Muscle layer of duodenum (tissue), 2 donors: ENCODE results near the gene HMCES.
A peak's percentile ranks its signal among the peaks of the same experiment; 100 is the strongest.

ENCODE experiments used
- H3K27ac ChIP-seq: one replicate; pipeline ENCODE4 v1.7.0; 2013; ENCODE audit warnings: mild to moderate bottlenecking, low read length
- H3K27me3 ChIP-seq: one replicate; pipeline ENCODE4 v1.7.0; 2013; ENCODE audit warnings: low read depth, mild to moderate bottlenecking, control low read depth, low read length
- H3K36me3 ChIP-seq, 2 donors: one replicate each; pipeline ENCODE4 v1.7.0; 2013; ENCODE audit warnings: low read length in 2 of 2, control low read depth in 1 of 2, mild to moderate bottlenecking in 1 of 2; ENCODE audit not compliant: insufficient read depth in 2 of 2, control insufficient read depth in 1 of 2
- H3K4me1 ChIP-seq, 2 donors: one replicate each; pipeline ENCODE4 v1.7.0; 2013; ENCODE audit warnings: low read length in 2 of 2, mild to moderate bottlenecking in 2 of 2, control low read depth in 1 of 2, moderate library complexity in 1 of 2; ENCODE audit not compliant: insufficient read depth in 2 of 2, control insufficient read depth in 1 of 2
- H3K4me3 ChIP-seq, 2 donors: one replicate each; pipeline ENCODE4 v1.7.0; 2013; ENCODE audit warnings: low read length in 2 of 2, low read depth in 1 of 2, mild to moderate bottlenecking in 1 of 2
- H3K9me3 ChIP-seq, 2 donors: one replicate each; pipeline ENCODE4 v1.7.0; 2013; ENCODE audit warnings: low read length in 2 of 2, control low read depth in 1 of 2, mild to moderate bottlenecking in 1 of 2; ENCODE audit not compliant: control insufficient read depth in 1 of 2
- donor health status: healthy.

Gene HMCES

DNA sequence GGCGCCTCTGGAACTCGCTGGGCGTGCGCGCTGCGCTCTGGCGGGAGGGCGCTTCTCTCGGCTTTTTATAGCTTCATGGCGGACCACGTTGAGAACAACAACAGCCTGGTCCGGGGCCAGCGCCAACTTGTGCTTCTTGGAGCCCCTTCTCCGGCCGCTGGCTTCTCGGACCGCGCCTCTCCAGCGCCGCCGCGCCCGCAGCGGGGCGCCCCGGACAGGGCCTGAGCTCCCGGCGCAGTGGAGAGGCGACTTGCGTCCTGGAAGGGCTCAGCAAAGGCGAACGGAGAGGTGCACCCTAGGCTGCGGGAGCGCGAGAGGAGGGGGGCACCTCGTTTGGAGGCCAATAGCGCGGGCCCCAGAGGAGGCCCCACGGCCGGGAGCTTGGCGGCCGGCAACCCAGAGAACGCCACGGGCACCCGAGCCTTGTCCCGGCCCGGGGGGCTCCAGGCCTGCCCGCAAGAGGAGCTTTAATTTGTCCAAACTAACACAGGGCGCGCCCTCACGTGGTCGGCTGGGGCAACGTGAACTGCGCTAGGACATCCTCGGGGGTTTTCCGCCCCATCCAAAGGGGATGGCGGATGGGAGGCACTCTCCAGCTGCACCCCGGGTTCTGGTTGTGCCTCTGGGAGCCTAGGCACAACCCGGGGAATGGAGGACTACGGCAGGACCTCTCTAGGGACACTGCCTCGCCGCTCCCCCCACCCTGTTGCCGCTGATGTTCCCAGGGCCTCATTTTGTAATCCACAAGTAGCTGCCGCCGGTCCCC, 37.8 kb downstream of the HMCES start:
- H3K36me3 ChIP-seq, result no peaks in the 10 kb centered on the region

DNA sequence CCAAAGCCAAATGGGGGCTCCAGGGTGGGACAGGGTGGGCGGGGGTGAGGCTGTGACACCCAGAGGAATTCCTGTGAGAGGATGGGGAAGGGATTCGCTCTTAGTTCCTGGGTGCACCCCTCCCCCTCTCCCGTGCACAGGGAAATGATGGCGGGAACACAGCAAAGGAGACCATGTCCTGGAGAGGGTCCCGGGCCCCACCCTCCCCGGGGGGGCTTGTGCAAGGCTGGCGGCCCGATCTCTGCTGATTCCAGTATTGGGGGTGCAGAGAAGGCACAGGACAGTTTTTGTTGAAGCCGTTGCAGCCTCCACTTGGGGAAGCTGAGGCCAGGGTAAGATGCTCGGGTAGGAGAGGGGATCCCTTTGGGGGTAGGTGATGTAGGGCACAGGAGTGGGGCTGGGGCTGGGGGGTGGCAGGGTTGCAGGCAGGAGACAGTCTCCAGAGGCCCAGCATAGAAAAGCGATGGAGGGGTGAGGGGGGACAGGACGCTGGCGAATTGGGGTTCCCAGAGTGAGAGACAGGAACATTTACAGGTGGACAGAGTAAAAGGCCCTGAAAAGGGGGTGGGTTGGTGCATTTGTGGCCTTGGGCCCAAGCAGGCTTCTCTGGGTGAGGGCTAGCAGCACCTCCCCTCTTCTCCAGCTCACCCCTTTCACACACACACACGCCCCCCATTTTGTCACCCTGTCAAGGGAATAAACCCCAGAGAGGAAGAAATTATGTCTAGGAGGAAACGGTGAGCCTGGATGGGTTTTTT, 38.5 kb downstream of the HMCES start:
- Histone ChIP-seq H3K4me1 (peaks cover 8 to 24% of the 10 kb centered on the region in 2 donors), H3K27me3 (no peaks in the 10 kb centered on the region), H3K4me3 (peak overlapping the region; percentile 53 to 95), H3K27ac (no peak overlapping the region), H3K9me3 (no peaks in the 10 kb centered on the region), H3K36me3 (peaks cover 0 to 6% of the 10 kb centered on the region in 2 donors)

More for the DNA sequence above, 37.8 kb downstream of the HMCES start:
- Histone ChIP-seq H3K27me3 (no peaks in the 10 kb centered on the region), H3K27ac (no peak overlapping the region), H3K4me3 (peak overlapping the region; percentile 53 to 95), H3K4me1 (peaks cover 8 to 24% of the 10 kb centered on the region in 2 donors), H3K9me3 (no peaks in the 10 kb centered on the region)

DNA sequence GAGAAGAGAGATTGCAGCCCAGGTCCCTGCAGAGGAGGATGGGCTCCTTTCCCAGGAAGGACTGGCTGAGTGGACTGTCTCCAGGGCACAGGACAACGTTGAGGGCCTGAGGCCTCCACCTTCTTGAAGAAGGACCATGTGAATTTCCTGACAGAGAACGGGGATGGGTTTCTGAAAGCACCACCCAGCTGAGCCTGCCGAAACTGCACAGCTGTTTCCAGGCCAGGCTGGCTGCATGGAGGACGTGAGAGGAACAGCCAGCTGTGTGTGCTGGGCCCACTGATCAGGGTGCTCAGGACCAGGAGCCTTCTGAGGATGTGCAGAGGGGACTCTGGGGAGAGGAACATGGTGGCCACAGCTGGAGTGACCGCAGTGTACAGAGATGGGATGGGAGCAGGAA, 39.2 kb downstream of the HMCES start:
- Histone ChIP-seq H3K27ac (no peak overlapping the region), H3K4me3 (no peak overlapping the region), H3K36me3 (peaks cover 0 to 6% of the 10 kb centered on the region in 2 donors), H3K4me1 (peaks cover 8 to 24% of the 10 kb centered on the region in 2 donors), H3K9me3 (no peaks in the 10 kb centered on the region), H3K27me3 (no peaks in the 10 kb centered on the region)

DNA sequence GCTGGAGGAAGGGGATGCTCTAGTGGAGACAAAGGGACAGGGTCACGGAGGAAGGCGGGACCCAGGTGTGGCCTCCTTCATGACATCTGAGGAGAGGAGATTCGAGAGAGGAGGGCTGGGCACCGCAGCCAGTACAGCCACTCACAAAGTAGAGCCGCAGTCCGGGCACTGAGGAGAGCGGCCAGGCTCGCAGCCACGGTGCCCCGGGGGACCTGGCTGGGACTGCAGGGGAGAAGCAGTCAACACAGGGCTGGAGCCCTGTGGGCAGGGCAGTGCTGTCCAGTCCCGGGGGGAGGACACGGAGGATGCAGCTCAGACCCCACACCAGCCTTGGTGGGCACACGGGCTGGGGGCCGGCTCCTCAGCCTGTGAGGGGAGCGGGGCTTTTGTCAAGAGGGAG, 40.3 kb downstream of the HMCES start:
- Histone ChIP-seq H3K4me3 (no peak overlapping the region), H3K36me3 (peaks cover 0 to 6% of the 10 kb centered on the region in 2 donors), H3K27me3 (no peaks in the 10 kb centered on the region), H3K9me3 (no peaks in the 10 kb centered on the region), H3K4me1 (peaks cover 6 to 21% of the 10 kb centered on the region in 2 donors), H3K27ac (no peak overlapping the region)

DNA sequence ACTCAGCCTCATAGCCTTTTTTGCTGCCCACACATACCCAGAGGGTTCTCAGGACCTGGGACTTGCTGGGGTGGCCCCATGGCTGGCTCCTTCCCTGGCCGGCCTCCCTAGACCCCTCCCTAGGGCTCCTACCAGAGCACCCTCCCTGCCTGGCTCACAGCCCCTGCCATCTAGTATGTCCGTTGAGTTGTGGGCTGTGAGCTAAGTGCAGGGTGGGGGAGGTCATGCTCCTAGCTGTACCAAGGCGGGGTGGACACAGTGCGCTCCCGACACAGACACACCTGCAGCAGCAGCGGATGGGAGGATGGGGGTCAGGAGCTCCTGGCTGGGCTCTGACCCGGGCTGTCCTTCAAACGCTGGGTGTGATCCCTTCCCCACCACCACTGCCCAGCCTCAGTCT, 41.6 kb downstream of the HMCES start:
- Histone ChIP-seq H3K4me1 (peaks cover 0 to 14% of the 10 kb centered on the region in 2 donors), H3K27ac (no peak overlapping the region), H3K9me3 (no peaks in the 10 kb centered on the region), H3K36me3 (peaks cover 0 to 10% of the 10 kb centered on the region in 2 donors), H3K27me3 (no peaks in the 10 kb centered on the region), H3K4me3 (no peak overlapping the region)

DNA sequence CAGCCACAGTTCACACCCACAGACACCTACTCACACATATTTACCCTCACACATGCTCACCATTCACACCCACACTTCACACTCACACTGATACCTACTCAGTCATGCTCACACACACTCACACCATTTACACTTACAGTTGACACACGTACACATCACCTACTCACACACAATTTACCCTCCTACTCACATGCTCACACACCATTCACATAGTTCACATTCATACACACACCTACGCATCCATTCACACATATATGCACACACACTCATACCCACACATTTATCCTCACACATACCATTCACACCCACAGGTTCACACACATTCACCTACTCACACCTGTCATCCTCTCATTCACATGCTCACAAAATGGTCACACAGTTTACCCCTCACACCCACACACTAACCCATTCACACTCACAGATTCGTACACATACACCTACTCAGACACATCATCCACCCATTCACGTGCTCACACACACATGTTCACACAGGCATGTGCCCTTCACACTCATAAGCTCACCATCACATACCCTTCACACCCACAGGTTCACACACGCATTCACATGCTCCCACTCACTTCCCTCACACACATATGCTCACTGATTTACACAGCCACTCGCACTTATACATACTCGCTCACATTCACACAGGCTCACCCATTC, 42.3 kb downstream of the HMCES start:
- Histone ChIP-seq H3K27me3 (no peaks in the 10 kb centered on the region), H3K4me3 (no peak overlapping the region), H3K36me3 (peaks cover 0 to 10% of the 10 kb centered on the region in 2 donors), H3K27ac (no peak overlapping the region), H3K4me1 (peaks cover 0 to 14% of the 10 kb centered on the region in 2 donors), H3K9me3 (no peaks in the 10 kb centered on the region)

DNA sequence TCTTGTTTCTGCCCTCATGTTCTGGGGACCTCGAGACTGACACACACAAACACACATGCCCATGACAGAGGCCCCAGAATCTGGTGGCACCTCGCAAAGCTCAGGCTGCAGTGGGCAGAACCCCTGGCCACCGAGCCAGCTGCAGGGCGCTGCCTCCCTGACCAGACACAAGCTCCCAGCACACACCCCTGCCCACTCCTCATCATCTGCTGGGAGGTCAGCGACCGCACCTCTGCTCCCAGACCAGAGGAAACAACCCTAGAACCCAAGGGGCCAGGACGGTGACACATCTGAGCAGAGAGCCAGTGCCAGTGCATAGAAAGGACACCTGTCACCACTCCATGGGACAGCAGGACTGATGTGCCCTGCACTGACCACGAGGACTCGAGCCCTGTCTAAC, 43.2 kb downstream of the HMCES start:
- no peaks in the 10 kb centered on the region for H3K9me3 ChIP-seq
- H3K36me3 ChIP-seq, result peaks cover 0 to 10% of the 10 kb centered on the region in 2 donors
- H3K27me3 ChIP-seq, result no peaks in the 10 kb centered on the region
- H3K4me1 ChIP-seq, result peaks cover 0 to 10% of the 10 kb centered on the region in 2 donors
- no peak overlapping the region for H3K27ac ChIP-seq
- H3K4me3 ChIP-seq, result no peak overlapping the region

DNA sequence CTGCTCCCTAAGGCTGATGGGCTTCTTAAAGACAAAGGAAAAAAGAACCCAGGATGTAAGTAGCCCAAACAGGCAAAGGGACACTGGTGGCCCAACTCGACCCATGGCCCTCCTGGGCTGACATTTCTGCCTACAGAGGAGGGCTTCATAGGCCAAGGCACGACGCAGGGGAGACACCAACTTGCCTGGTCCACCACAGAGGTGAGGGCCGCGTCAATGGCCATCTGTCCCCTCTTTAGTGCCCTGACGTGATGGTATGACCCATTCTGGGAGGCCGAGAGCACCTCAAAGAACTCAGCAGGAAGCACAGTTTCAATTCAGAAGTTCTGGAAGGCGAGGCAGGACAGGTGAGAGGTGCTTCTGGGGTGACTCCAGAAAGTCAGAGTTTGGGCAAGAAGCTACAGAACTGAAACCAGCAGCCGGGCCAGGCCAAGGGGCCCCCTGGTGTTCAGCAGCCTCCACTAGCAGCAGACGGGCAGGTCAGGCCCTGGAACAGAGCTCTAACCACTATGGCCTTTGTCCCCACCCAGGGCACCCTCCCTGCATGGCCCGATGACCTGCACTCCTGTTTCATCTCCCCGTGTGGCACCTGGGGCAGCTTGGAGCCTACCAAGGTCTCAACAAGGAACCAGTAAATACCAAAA, 45.1 kb downstream of the HMCES start:
- Histone ChIP-seq H3K36me3 (peaks cover 0 to 10% of the 10 kb centered on the region in 2 donors), H3K27me3 (no peaks in the 10 kb centered on the region), H3K4me1 (no peaks in the 10 kb centered on the region), H3K27ac (no peak overlapping the region), H3K9me3 (no peaks in the 10 kb centered on the region), H3K4me3 (no peak overlapping the region)

DNA sequence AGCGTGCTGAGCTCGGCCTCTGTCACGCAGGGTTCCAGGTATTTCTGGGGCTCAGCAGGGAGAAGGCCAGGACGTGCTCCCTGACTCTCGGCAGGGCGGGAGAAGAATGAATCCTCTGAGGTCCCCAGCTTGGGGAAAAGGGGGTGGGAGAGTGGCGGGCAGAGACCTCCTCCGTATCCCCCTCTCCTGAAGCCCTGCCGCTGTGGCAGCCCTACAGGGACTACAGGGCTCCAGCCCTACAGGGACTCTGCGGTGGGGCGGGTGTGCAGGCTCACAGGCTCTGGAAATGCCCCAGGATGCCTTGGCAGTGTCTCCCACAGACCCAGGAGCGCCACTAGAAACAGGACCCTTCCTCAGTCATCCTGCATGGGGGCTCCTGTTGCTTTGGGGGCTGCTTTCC, 46.2 kb downstream of the HMCES start:
- no peaks in the 10 kb centered on the region for H3K27me3 ChIP-seq
- no peaks in the 10 kb centered on the region for H3K9me3 ChIP-seq
- no peak overlapping the region for H3K4me3 ChIP-seq
- H3K27ac ChIP-seq, result no peak overlapping the region
- H3K4me1 ChIP-seq, result no peaks in the 10 kb centered on the region
- H3K36me3 ChIP-seq, result peaks cover 0 to 10% of the 10 kb centered on the region in 2 donors

DNA sequence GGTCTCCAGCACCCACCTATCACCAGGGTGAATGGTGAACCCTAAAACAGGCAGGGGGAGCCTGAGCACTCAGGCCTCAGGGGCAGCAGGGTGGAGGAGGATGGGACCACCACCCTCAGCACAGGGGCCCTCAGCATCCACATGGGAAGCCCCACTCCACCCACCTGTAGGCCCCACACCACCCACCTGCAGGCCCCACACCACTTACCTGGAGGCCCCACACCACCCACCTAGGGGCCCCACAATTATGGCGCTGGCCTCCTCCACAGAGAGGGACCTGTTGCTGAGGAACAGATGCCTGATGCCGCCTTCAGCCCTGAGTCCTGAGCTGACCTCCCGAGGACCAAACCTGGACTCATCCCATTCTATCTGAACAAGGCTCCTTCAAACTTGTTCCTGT, 46.7 kb downstream of the HMCES start:
- H3K27me3 ChIP-seq, result no peaks in the 10 kb centered on the region
- no peaks in the 10 kb centered on the region for H3K9me3 ChIP-seq
- no peaks in the 10 kb centered on the region for H3K4me1 ChIP-seq
- no peak overlapping the region for H3K4me3 ChIP-seq
- H3K27ac ChIP-seq, result no peak overlapping the region
- peaks cover 0 to 10% of the 10 kb centered on the region in 2 donors for H3K36me3 ChIP-seq

DNA sequence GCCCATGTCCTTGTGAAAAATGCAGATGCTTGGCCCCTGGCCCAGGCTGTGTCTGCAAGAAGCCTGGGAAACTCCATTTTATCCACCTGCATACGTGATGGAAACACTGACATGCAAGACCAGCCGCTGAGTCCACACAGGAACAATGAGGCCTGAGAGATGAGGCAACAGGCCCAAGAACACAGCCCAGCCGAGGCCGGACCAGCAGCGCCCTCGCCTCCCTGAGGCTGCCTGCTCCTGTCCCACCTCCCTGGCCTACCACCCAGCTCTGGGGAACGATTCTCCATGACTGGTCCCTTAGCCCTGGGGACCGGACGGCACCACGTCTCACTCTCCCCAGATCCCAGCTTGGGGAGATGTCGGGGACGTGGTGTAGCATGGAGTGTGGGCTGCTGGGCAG, 47.5 kb downstream of the HMCES start:
- H3K27ac ChIP-seq, result no peak overlapping the region
- no peaks in the 10 kb centered on the region for H3K9me3 ChIP-seq
- peaks cover 0 to 10% of the 10 kb centered on the region in 2 donors for H3K36me3 ChIP-seq
- no peak overlapping the region for H3K4me3 ChIP-seq
- H3K4me1 ChIP-seq, result no peaks in the 10 kb centered on the region
- no peaks in the 10 kb centered on the region for H3K27me3 ChIP-seq
